ENCODE measurements around the gene LAIR2.

The LAIR2 gene

DNA sequence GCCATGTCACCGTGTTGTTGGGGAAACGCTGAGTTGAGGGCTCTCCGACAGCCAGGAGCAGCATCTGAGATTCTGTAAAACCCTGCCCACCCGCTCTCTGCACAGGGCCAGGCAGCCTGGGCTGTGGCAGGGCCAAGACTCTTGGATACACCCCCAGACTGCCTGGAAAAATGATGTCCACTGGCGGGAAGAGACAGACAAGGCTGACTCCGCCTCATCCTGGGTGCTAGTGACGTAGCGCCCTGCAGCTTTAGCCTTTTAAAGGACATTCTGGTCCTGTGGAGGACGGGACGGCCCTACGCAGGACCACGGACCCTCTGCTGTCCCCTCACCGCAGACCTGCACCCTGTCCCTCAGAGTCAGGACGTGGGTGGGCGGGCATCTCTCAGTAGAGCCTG lies 50.3 kb downstream of the LAIR2 start:
- Mint-ChIP-seq H3K4me1 (no peaks in the 10 kb centered on the region), H3K27me3 (ENCODE audit: low read depth, poor library complexity) (peaks cover 6% of the 10 kb centered on the region), H3K9me3 (peaks cover 79% of the 10 kb centered on the region), H3K27ac (no peak overlapping the region), H3K4me3 (no peak overlapping the region), H3K36me3 (ENCODE audit: low read depth) (peaks cover 7% of the 10 kb centered on the region)
- TF ChIP-seq, protein P1, sequence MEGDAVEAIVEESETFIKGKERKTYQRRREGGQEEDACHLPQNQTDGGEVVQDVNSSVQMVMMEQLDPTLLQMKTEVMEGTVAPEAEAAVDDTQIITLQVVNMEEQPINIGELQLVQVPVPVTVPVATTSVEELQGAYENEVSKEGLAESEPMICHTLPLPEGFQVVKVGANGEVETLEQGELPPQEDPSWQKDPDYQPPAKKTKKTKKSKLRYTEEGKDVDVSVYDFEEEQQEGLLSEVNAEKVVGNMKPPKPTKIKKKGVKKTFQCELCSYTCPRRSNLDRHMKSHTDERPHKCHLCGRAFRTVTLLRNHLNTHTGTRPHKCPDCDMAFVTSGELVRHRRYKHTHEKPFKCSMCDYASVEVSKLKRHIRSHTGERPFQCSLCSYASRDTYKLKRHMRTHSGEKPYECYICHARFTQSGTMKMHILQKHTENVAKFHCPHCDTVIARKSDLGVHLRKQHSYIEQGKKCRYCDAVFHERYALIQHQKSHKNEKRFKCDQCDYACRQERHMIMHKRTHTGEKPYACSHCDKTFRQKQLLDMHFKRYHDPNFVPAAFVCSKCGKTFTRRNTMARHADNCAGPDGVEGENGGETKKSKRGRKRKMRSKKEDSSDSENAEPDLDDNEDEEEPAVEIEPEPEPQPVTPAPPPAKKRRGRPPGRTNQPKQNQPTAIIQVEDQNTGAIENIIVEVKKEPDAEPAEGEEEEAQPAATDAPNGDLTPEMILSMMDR (IDR thresholded peaks at IDR 0.05) = no peak
- DNase-seq = no peak

DNA sequence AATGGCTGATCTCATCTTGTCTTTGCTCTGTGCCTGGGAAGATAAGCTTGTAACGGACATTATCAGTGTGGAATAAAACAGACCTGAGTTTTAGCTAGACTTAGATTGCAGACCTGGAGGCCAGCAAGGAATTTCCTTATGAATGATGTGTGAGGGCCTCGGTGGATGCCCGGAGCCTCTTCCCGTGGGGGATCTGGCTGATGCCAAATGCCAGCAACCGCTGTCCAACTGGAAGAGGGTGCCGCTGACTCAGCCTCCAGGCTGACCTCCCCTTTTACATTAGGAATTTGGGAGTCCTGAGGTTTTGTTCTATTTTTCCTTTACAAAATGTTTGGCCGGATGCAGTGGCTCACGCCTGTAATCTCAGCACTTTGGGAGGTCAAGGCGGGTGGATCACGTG lies 51.4 kb downstream of the LAIR2 start:
- Mint-ChIP-seq H3K36me3 (ENCODE audit: low read depth) (peaks cover 7% of the 10 kb centered on the region), H3K27ac (no peak overlapping the region), H3K4me3 (no peak overlapping the region), H3K9me3 (peaks cover 79% of the 10 kb centered on the region), H3K4me1 (no peaks in the 10 kb centered on the region), H3K27me3 (ENCODE audit: low read depth, poor library complexity) (peaks cover 5% of the 10 kb centered on the region)
- DNase-seq = no peak
- TF ChIP-seq, protein P1 (IDR thresholded peaks at IDR 0.05) = no peak

DNA sequence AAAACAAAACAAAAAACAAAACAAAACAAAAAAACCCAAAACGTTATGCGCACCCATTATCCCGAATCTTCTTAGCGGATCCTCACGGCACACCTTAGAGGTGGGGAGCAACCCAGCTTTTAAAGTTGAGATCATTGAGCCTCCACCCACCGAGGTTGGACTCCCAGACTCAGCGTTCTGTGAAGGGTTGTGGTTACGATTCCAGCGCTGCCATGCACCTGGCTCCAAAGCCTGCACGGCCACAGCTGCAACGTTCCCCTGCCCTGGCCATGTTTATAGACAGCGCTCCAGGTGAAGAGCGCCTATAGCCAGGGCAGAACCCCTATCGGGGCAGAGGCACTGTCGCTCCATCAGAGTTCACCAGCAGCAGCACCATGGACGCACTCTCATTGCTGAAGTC lies 52.3 kb downstream of the LAIR2 start:
- H3K9me3 Mint-ChIP-seq = peaks cover 73% of the 10 kb centered on the region
- H3K27ac Mint-ChIP-seq = no peak overlapping the region
- DNase-seq = no peak
- peaks cover 7% of the 10 kb centered on the region for H3K36me3 Mint-ChIP-seq (ENCODE audit: low read depth)
- H3K4me1 Mint-ChIP-seq = no peaks in the 10 kb centered on the region
- TF ChIP-seq, protein P1 (IDR thresholded peaks at IDR 0.05) = no peak
- no peak overlapping the region for H3K4me3 Mint-ChIP-seq
- peaks cover 5% of the 10 kb centered on the region for H3K27me3 Mint-ChIP-seq (ENCODE audit: low read depth, poor library complexity)

DNA sequence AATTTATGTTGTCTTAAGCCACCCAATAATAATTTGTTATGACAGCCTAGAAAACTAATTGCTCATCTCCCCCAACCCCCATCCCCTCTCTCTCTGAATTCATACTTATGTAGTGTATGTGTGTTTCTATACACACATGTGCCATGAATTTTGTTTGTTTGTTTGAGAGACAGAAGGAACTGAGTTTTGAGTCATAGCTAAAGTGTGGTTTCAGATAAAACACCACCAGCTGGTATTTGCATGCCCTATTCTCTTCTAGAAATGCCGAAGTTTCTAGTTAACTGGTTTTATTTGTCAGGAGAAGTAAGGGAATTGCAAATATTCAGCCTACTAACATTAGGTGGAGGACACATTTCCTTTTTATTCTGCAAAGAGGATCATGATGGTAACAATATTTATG lies 53.6 kb downstream of the LAIR2 start:
- TF ChIP-seq, protein P1 (IDR thresholded peaks at IDR 0.05) = no peak
- H3K27me3 Mint-ChIP-seq (ENCODE audit: low read depth, poor library complexity) = peaks cover 5% of the 10 kb centered on the region
- no peak for DNase-seq
- no peaks in the 10 kb centered on the region for H3K4me1 Mint-ChIP-seq
- H3K4me3 Mint-ChIP-seq = no peak overlapping the region
- H3K36me3 Mint-ChIP-seq (ENCODE audit: low read depth) = peaks cover 7% of the 10 kb centered on the region
- peaks cover 66% of the 10 kb centered on the region for H3K9me3 Mint-ChIP-seq
- H3K27ac Mint-ChIP-seq = no peak overlapping the region

DNA sequence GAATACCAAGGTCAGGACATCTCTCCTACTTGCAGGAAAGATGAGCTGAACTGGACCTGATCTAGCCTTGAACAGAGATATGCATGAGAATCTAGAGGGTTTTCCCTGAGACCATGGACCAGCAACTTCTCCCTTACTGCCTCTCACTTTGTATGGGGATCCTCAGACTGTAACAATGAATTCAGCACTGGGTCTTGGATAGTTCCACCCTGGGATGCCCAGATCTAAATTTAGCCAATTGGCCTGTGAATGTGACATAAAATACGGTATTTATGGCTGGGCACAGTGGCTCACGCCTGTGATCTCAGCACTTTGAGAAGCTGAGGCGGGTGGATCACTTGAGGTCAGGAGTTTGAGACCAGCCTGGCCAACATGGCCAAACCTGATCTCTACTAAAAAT lies 55.7 kb downstream of the LAIR2 start:
- Mint-ChIP-seq H3K27ac (no peak overlapping the region), H3K4me1 (no peaks in the 10 kb centered on the region), H3K36me3 (ENCODE audit: low read depth) (peaks cover 5% of the 10 kb centered on the region), H3K9me3 (peaks cover 66% of the 10 kb centered on the region), H3K27me3 (ENCODE audit: low read depth, poor library complexity) (peaks cover 9% of the 10 kb centered on the region), H3K4me3 (no peak overlapping the region)
- no peak for DNase-seq
- TF ChIP-seq, protein P1 (IDR thresholded peaks at IDR 0.05) = no peak
